ENCODE measurements around the gene SLC22A1. TPM values are rescaled to one million over a fixed set of nuclear protein-coding genes. Genes with fewer than 3 reads are reported as not detected.

SLC22A1 gene
- total RNA-seq, 1 donor, result 0.72 TPM

- no peak for DNase-seq (ENCODE audit: insufficient read length, low spot score, missing footprints)
Measured at GRCh38 chr6:160194808-160195207, 73.2 kb downstream of the SLC22A1 start.

GRCh38 chr6:160197662-160198061 lies 76.0 kb downstream of the SLC22A1 start:
- no peak overlapping the region for H2AFZ ChIP-seq (ENCODE audit: low read length)
- no peaks in the 10 kb centered on the region for H4K20me1 ChIP-seq (ENCODE audit: insufficient read depth, low read length)
- no peak overlapping the region for H3K4me2 ChIP-seq (ENCODE audit: insufficient read depth, low read length)
- no peak overlapping the region for H3K4me3 ChIP-seq (ENCODE audit: insufficient read depth, low read length)
- peaks cover 9% of the 10 kb centered on the region for H3K4me1 ChIP-seq (ENCODE audit: insufficient read depth, low read length)
- no peak for TF ChIP-seq CTCF (IDR thresholded peaks at IDR 0.05; ENCODE audit: extremely low read depth, low read depth, low read length)
- H3K9me3 ChIP-seq (ENCODE audit: low read depth, low read length), result no peaks in the 10 kb centered on the region
- no peak for DNase-seq (ENCODE audit: insufficient read length, low spot score, missing footprints)
- no peaks in the 10 kb centered on the region for H3K36me3 ChIP-seq (ENCODE audit: insufficient read depth, low read length)
- no peaks in the 10 kb centered on the region for H3K27me3 ChIP-seq (ENCODE audit: insufficient read depth, low read length)
- no peaks in the 10 kb centered on the region for H3K79me2 ChIP-seq (ENCODE audit: insufficient read depth, low read length)
- H3K27ac ChIP-seq (ENCODE audit: low read depth, low read length), result no peak overlapping the region

More at GRCh38 chr6:160194808-160195207, 73.2 kb downstream of the SLC22A1 start:
- no peaks in the 10 kb centered on the region for H3K36me3 ChIP-seq (ENCODE audit: insufficient read depth, low read length)
- no peaks in the 10 kb centered on the region for H3K79me2 ChIP-seq (ENCODE audit: insufficient read depth, low read length)
- TF ChIP-seq CTCF (IDR thresholded peaks at IDR 0.05; ENCODE audit: extremely low read depth, low read depth, low read length), result no peak
- no peak overlapping the region for H3K27ac ChIP-seq (ENCODE audit: low read depth, low read length)
- no peaks in the 10 kb centered on the region for H3K9me3 ChIP-seq (ENCODE audit: low read depth, low read length)
- H3K4me1 ChIP-seq (ENCODE audit: insufficient read depth, low read length), result peaks cover 4% of the 10 kb centered on the region
- H2AFZ ChIP-seq (ENCODE audit: low read length), result no peak overlapping the region
- no peaks in the 10 kb centered on the region for H4K20me1 ChIP-seq (ENCODE audit: insufficient read depth, low read length)
- H3K4me3 ChIP-seq (ENCODE audit: insufficient read depth, low read length), result no peak overlapping the region
- H3K27me3 ChIP-seq (ENCODE audit: insufficient read depth, low read length), result no peaks in the 10 kb centered on the region
- H3K4me2 ChIP-seq (ENCODE audit: insufficient read depth, low read length), result no peak overlapping the region

GRCh38 chr6:160198606-160199211 lies 77.1 kb downstream of the SLC22A1 start:
- H3K27ac ChIP-seq (ENCODE audit: low read depth, low read length), result no peak overlapping the region
- H3K36me3 ChIP-seq (ENCODE audit: insufficient read depth, low read length), result no peaks in the 10 kb centered on the region
- no peak overlapping the region for H3K4me3 ChIP-seq (ENCODE audit: insufficient read depth, low read length)
- no peaks in the 10 kb centered on the region for H3K79me2 ChIP-seq (ENCODE audit: insufficient read depth, low read length)
- peaks cover 17% of the 10 kb centered on the region for H3K4me1 ChIP-seq (ENCODE audit: insufficient read depth, low read length)
- DNase-seq (ENCODE audit: insufficient read length, low spot score, missing footprints), result peak; percentile 62
- no peak overlapping the region for H3K4me2 ChIP-seq (ENCODE audit: insufficient read depth, low read length)
- H3K27me3 ChIP-seq (ENCODE audit: insufficient read depth, low read length), result no peaks in the 10 kb centered on the region
- no peaks in the 10 kb centered on the region for H3K9me3 ChIP-seq (ENCODE audit: low read depth, low read length)
- H4K20me1 ChIP-seq (ENCODE audit: insufficient read depth, low read length), result no peaks in the 10 kb centered on the region
- H2AFZ ChIP-seq (ENCODE audit: low read length), result peak overlapping the region; percentile 69
- TF ChIP-seq CTCF (IDR thresholded peaks at IDR 0.05; ENCODE audit: extremely low read depth, low read depth, low read length), result no peak

GRCh38 chr6:160201061-160201460 lies 79.4 kb downstream of the SLC22A1 start:
- H3K9me3 ChIP-seq (ENCODE audit: low read depth, low read length), result no peaks in the 10 kb centered on the region
- no peak for DNase-seq (ENCODE audit: insufficient read length, low spot score, missing footprints)
- no peaks in the 10 kb centered on the region for H3K36me3 ChIP-seq (ENCODE audit: insufficient read depth, low read length)
- H2AFZ ChIP-seq (ENCODE audit: low read length), result no peak overlapping the region
- peaks cover 17% of the 10 kb centered on the region for H3K4me1 ChIP-seq (ENCODE audit: insufficient read depth, low read length)
- TF ChIP-seq CTCF (IDR thresholded peaks at IDR 0.05; ENCODE audit: extremely low read depth, low read depth, low read length), result no peak
- H3K27me3 ChIP-seq (ENCODE audit: insufficient read depth, low read length), result no peaks in the 10 kb centered on the region
- no peaks in the 10 kb centered on the region for H3K79me2 ChIP-seq (ENCODE audit: insufficient read depth, low read length)
- no peak overlapping the region for H3K4me2 ChIP-seq (ENCODE audit: insufficient read depth, low read length)
- no peak overlapping the region for H3K4me3 ChIP-seq (ENCODE audit: insufficient read depth, low read length)
- H4K20me1 ChIP-seq (ENCODE audit: insufficient read depth, low read length), result no peaks in the 10 kb centered on the region
- no peak overlapping the region for H3K27ac ChIP-seq (ENCODE audit: low read depth, low read length)
